A673 (cell line): ENCODE data around the gene TAAR8. TPM values are rescaled to one million over a fixed set of nuclear protein-coding genes. Genes with fewer than 3 reads are reported as not detected.
"Not testable (repeated sequence)": the region's sequence is repeated elsewhere in the genome, so short reads cannot be mapped to it uniquely, and the experiment has no call there.

Source experiments
- BruUV-seq: library from RNA; stranded (reverse); fragments of 400-500 nt; replicated peaks from 2 replicates; lab custom pipeline; 2021; lab: Mats Ljungman, UMichigan
- CTCF ChIA-PET: fragments of 300-600 bp; sonication (Branson Sonifier 250); formaldehyde crosslinking; loops from one replicate; lab custom pipeline; 2022; ENCODE audit warnings: antibody characterized with exemption; lab: Charles Lee
- POLR2A ChIA-PET: fragments of 300-600 bp; sonication (Branson Sonifier 250); formaldehyde crosslinking; loops from one replicate; lab custom pipeline; 2022; ENCODE audit warnings: antibody characterized with exemption; ENCODE audit not compliant: low non-redundant PET; lab: Charles Lee
- DNase-seq: peaks from one replicate; pipeline ENCODE4 v3.0.0-alpha.2; 2015; ENCODE audit warnings: low spot score
- H3K27ac ChIP-seq: fragments of 200-600 bp; sonication (generic); 2 replicates; pipeline ENCODE4 v1.5.1; 2016; ENCODE audit warnings: mixed run types, low read depth, mild to moderate bottlenecking, mixed read lengths, antibody characterized with exemption, low read length; ENCODE audit not compliant: poor library complexity, severe bottlenecking
- H3K27me3 ChIP-seq: fragments of 200-600 bp; sonication (generic); replicated peaks from 2 replicates; pipeline ENCODE4 v1.6.1; 2017; ENCODE audit warnings: mixed run types, low read depth, mild to moderate bottlenecking, mixed read lengths, antibody characterized with exemption, low read length; ENCODE audit not compliant: insufficient read depth, poor library complexity
- H3K36me3 ChIP-seq: fragments of 200-600 bp; sonication (generic); 2 replicates; pipeline ENCODE4 v1.6.1; 2016; ENCODE audit warnings: mixed run types, mild to moderate bottlenecking, mixed read lengths, antibody characterized with exemption, low read length; ENCODE audit not compliant: insufficient read depth, poor library complexity, severe bottlenecking
- H3K4me1 ChIP-seq: fragments of 200-600 bp; sonication (generic); 2 replicates; pipeline ENCODE4 v1.6.1; 2017; ENCODE audit warnings: mixed run types, mild to moderate bottlenecking, mixed read lengths, antibody characterized with exemption, low read length; ENCODE audit not compliant: insufficient read depth, poor library complexity, severe bottlenecking
- H3K4me3 ChIP-seq: fragments of 200-600 bp; sonication (generic); 2 replicates; pipeline ENCODE4 v1.5.1; 2016; ENCODE audit warnings: low read depth, mixed run types, mild to moderate bottlenecking, mixed read lengths, low read length; ENCODE audit not compliant: poor library complexity, severe bottlenecking
- H3K9me3 ChIP-seq: fragments of 200-600 bp; sonication (generic); 2 replicates; pipeline ENCODE4 v1.6.1; 2016; ENCODE audit warnings: mixed run types, low read depth, mild to moderate bottlenecking, mixed read lengths, antibody characterized with exemption, low read length; ENCODE audit not compliant: poor library complexity, severe bottlenecking
- CTCF ChIP-seq: fragments of 300-800, 200-600 bp; sonication (generic); conservative IDR thresholded peaks from 2 replicates; pipeline ENCODE4 v1.5.1; 2017; ENCODE audit warnings: low read depth, mild to moderate bottlenecking, antibody characterized with exemption, low read length, moderate library complexity, mixed read lengths
- EZH2 ChIP-seq: fragments of 200-600 bp; sonication (generic); IDR thresholded peaks from 2 replicates; pipeline ENCODE4 v1.6.1; 2017; ENCODE audit warnings: borderline replicate concordance, low read depth, mild to moderate bottlenecking, mixed read lengths, antibody characterized with exemption, low read length; ENCODE audit not compliant: poor library complexity, severe bottlenecking
- intact Hi-C: fragments of 100-400 bp; cut with micrococcal nuclease; formaldehyde crosslinking; loops from one replicate; pipeline ENCODE4 v1.10.0; 2022; ENCODE audit not compliant: unreplicated experiment
- total RNA-seq: library from RNA; stranded (reverse); gene quantifications from 2 replicates; pipeline ENCODE4 v1.2.3, GENCODE V29; 2021

Gene TAAR8
- total RNA-seq, 1 experiment from 2014 or later, result not detected

- no peak overlapping the region for H3K4me3 ChIP-seq
- ChIA-PET CTCF (no interaction called here), POLR2A (no interaction called here)
- intact Hi-C loops, result no loop called here
- no TSS peak for BruUV-seq
- TF ChIP-seq EZH2 (no peak), CTCF (no peak)
- no peak for DNase-seq
- no peaks in the 10 kb centered on the region for H3K4me1 ChIP-seq
- H3K27me3 ChIP-seq, result peaks cover 53% of the 10 kb centered on the region
- no peaks in the 10 kb centered on the region for H3K9me3 ChIP-seq
- H3K27ac ChIP-seq, result no peak overlapping the region
- no peaks in the 10 kb centered on the region for H3K36me3 ChIP-seq
Measured at GRCh38 chr6:132592855-132593254, 40.4 kb downstream of the TAAR8 start.

GRCh38 chr6:132596201-132596600, 43.7 kb downstream of the TAAR8 start:
- Histone ChIP-seq H3K27ac (no peak overlapping the region), H3K27me3 (peaks cover 57% of the 10 kb centered on the region), H3K9me3 (no peaks in the 10 kb centered on the region), H3K4me3 (no peak overlapping the region), H3K36me3 (no peaks in the 10 kb centered on the region), H3K4me1 (no peaks in the 10 kb centered on the region)
- no peak for TF ChIP-seq CTCF
- no peak for TF ChIP-seq EZH2
- DNase-seq, result no peak
- BruUV-seq, result no TSS peak
- intact Hi-C loops, result no loop called here
- ChIA-PET POLR2A (no interaction called here), CTCF (no interaction called here)

DNA sequence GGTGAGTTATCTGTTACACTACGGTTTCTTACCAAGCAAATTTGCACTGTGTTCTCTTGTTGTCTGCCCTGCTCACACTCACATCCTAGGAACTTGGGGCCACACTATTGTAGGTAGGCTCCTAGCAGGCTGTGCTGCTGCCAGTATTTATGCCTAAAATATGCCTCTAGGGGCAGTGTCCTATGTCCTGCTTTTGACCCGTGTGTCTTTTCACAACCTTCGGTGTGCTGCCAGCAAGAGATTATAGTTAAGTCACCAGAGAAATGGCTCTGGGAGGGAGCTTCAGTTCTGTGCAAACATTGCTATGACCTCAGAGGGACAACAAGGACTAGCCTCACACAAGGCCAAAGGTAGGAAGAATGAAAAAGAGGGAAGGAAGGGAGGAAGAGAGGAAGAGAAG, 46.0 kb downstream of the TAAR8 start:
- no peak overlapping the region for H3K27ac ChIP-seq
- intact Hi-C loops, result no loop called here
- TF ChIP-seq EZH2 (no peak), CTCF (peak; percentile 36; the same call in 1 of the 2 replicates)
- no peaks in the 10 kb centered on the region for H3K36me3 ChIP-seq
- ChIA-PET POLR2A (no interaction called here), CTCF (no interaction called here)
- BruUV-seq, result no TSS peak
- no peak overlapping the region for H3K4me3 ChIP-seq
- no peaks in the 10 kb centered on the region for H3K9me3 ChIP-seq
- DNase-seq, result peak; percentile 10
- peaks cover 56% of the 10 kb centered on the region for H3K27me3 ChIP-seq
- no peaks in the 10 kb centered on the region for H3K4me1 ChIP-seq

- BruUV-seq, H3K9me3 ChIP-seq, H3K27ac ChIP-seq, DNase-seq, intact Hi-C loops, CTCF ChIA-PET, H3K4me3 ChIP-seq, POLR2A ChIA-PET, H3K36me3 ChIP-seq, H3K4me1 ChIP-seq: not testable (repeated sequence)
- H3K27me3 ChIP-seq, result peaks cover 54% of the 10 kb centered on the region
Measured at GRCh38 chr6:132600900-132601299, 48.4 kb downstream of the TAAR8 start.

Other genes with a start within 250 kb of the TAAR8 start
- gene MOXD1, start 151.2 kb upstream of the TAAR8 start, total RNA-seq, result not detected in 2 replicates
- 19.5 and 22.4 TPM in 2 replicates for gene STX7, start 39.6 kb upstream of the TAAR8 start, total RNA-seq
- not detected in 2 replicates for gene TAAR9, start 14.4 kb upstream of the TAAR8 start, total RNA-seq
- not detected in 2 replicates for gene TAAR6, start 17.6 kb downstream of the TAAR8 start, total RNA-seq
- gene TAAR5, start 37.1 kb downstream of the TAAR8 start, total RNA-seq, result not detected in 2 replicates
- gene TAAR2, start 71.6 kb downstream of the TAAR8 start, total RNA-seq, result not detected in 2 replicates
- not detected in 2 replicates for gene TAAR1, start 106.5 kb downstream of the TAAR8 start, total RNA-seq
- gene VNN1, start 161.4 kb downstream of the TAAR8 start, total RNA-seq, result not detected in 2 replicates
- gene VNN2, start 205.2 kb downstream of the TAAR8 start, total RNA-seq, result not detected in 2 replicates
- 24.4 and 25.2 TPM in 2 replicates for gene SLC18B1, start 246.0 kb downstream of the TAAR8 start, total RNA-seq